ENCODE measurements around the gene C9orf85. TPM values are rescaled to one million over a fixed set of nuclear protein-coding genes. Genes with fewer than 3 reads are reported as not detected.
A peak's percentile ranks its signal among the peaks of the same experiment; 100 is the strongest.

Gene C9orf85, protein sequence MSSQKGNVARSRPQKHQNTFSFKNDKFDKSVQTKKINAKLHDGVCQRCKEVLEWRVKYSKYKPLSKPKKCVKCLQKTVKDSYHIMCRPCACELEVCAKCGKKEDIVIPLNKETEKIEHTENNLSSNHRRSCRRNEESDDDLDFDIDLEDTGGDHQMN
- total RNA-seq: 18.3 TPM

- Histone ChIP-seq H3K27ac (ENCODE audit: low read depth, low read length) (peak within 1 kb of the TSS; percentile 90), H3K36me3 (ENCODE audit: control insufficient read depth in 3 of 3, insufficient read depth in 3 of 3, low read length in 3 of 3) (no peaks in the 10 kb centered on the region), H3K4me3 (ENCODE audit: low read length in 3 of 3) (peak within 1 kb of the TSS; percentile 91 to 98 (median 96)), H3K4me1 (ENCODE audit: control insufficient read depth in 3 of 3, insufficient read depth in 3 of 3, low read length in 3 of 3) (peaks cover 5 to 31% (median 11%) of the 10 kb centered on the region in 3 donors), H3K9ac (ENCODE audit: low read depth in 1 of 3, low read length in 3 of 3) (peak within 1 kb of the TSS; percentile 90 to 93 (median 93)), H3K9me3 (ENCODE audit: control insufficient read depth in 3 of 3, low read length in 3 of 3) (no peaks in the 10 kb centered on the region), H3K27me3 (ENCODE audit: control insufficient read depth in 3 of 3, insufficient read depth in 3 of 3, low read length in 3 of 3) (no peaks in the 10 kb centered on the region)
Measured at GRCh38 chr9:71911061-71911907, at the start of gene C9orf85, which contains the start of gene ABHD17B. Gene C9orf85, plus strand, starts transcription at chr9:71911639. Its CDS starts 96 bp downstream, at chr9:71911735. Gene ABHD17B, minus strand, starts transcription at chr9:71911193. Its CDS starts 36,113 bp downstream, at chr9:71875080.

DNA sequence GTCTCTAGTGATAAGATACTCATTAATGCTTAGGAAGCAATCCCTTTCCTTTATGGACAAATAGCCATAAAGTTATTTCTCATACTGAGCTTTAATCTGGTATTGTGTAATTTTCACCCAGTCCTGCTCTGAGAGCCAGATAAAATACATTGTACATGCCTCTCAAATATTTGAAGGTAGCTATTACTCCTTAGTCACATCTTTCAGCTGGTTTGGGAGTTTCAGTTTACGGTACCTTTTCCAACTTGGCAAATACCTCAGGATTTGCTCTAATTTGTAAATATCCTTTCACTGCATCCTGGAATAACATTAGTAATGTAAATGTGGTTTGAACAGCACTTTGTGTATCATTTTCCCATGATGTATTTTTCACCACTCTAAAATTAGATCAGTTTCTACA lies 47.8 kb upstream of the C9orf85 start:
- no peaks in the 10 kb centered on the region for H3K4me1 ChIP-seq (ENCODE audit: control insufficient read depth in 3 of 3, insufficient read depth in 3 of 3, low read length in 3 of 3)
- H3K36me3 ChIP-seq (ENCODE audit: control insufficient read depth in 3 of 3, insufficient read depth in 3 of 3, low read length in 3 of 3): peaks cover 0 to 3% (median 2%) of the 10 kb centered on the region in 3 donors
- no peak overlapping the region for H3K4me3 ChIP-seq (ENCODE audit: low read length in 3 of 3)
- peaks cover 0 to 6% (median 0%) of the 10 kb centered on the region in 3 donors for H3K9me3 ChIP-seq (ENCODE audit: control insufficient read depth in 3 of 3, low read length in 3 of 3)
- no peaks in the 10 kb centered on the region for H3K27me3 ChIP-seq (ENCODE audit: control insufficient read depth in 3 of 3, insufficient read depth in 3 of 3, low read length in 3 of 3)
- H3K27ac ChIP-seq (ENCODE audit: low read depth, low read length): no peak overlapping the region
- H3K9ac ChIP-seq (ENCODE audit: low read depth in 1 of 3, low read length in 3 of 3): no peak overlapping the region

- H3K27ac ChIP-seq (ENCODE audit: low read depth, low read length): no peak overlapping the region
- no peak overlapping the region for H3K9ac ChIP-seq (ENCODE audit: low read depth in 1 of 3, low read length in 3 of 3)
- peaks cover 0 to 4% (median 0%) of the 10 kb centered on the region in 3 donors for H3K36me3 ChIP-seq (ENCODE audit: control insufficient read depth in 3 of 3, insufficient read depth in 3 of 3, low read length in 3 of 3)
- peaks cover 3 to 6% (median 5%) of the 10 kb centered on the region in 3 donors for H3K4me1 ChIP-seq (ENCODE audit: control insufficient read depth in 3 of 3, insufficient read depth in 3 of 3, low read length in 3 of 3)
- peaks cover 0 to 2% (median 0%) of the 10 kb centered on the region in 3 donors for H3K9me3 ChIP-seq (ENCODE audit: control insufficient read depth in 3 of 3, low read length in 3 of 3)
- no peaks in the 10 kb centered on the region for H3K27me3 ChIP-seq (ENCODE audit: control insufficient read depth in 3 of 3, insufficient read depth in 3 of 3, low read length in 3 of 3)
- H3K4me3 ChIP-seq (ENCODE audit: low read length in 3 of 3): no peak overlapping the region
Measured at GRCh38 chr9:71875345-71875744, 36.1 kb upstream of the C9orf85 start.

GRCh38 chr9:71876106-71876505 lies 35.3 kb upstream of the C9orf85 start:
- peaks cover 0 to 2% (median 0%) of the 10 kb centered on the region in 3 donors for H3K9me3 ChIP-seq (ENCODE audit: control insufficient read depth in 3 of 3, low read length in 3 of 3)
- H3K9ac ChIP-seq (ENCODE audit: low read depth in 1 of 3, low read length in 3 of 3): no peak overlapping the region

GRCh38 chr9:71876829-71877228 lies 34.6 kb upstream of the C9orf85 start:
- Histone ChIP-seq H3K9me3 (ENCODE audit: control insufficient read depth in 3 of 3, low read length in 3 of 3) (peaks cover 0 to 2% (median 0%) of the 10 kb centered on the region in 3 donors), H3K36me3 (ENCODE audit: control insufficient read depth in 3 of 3, insufficient read depth in 3 of 3, low read length in 3 of 3) (peaks cover 0 to 4% (median 0%) of the 10 kb centered on the region in 3 donors), H3K9ac (ENCODE audit: low read depth in 1 of 3, low read length in 3 of 3) (peak overlapping the region in 1 of 3 donors; percentile 15), H3K4me1 (ENCODE audit: control insufficient read depth in 3 of 3, insufficient read depth in 3 of 3, low read length in 3 of 3) (peaks cover 3 to 6% (median 5%) of the 10 kb centered on the region in 3 donors), H3K4me3 (ENCODE audit: low read length in 3 of 3) (peak overlapping the region in 1 of 3 donors; percentile 15), H3K27me3 (ENCODE audit: control insufficient read depth in 3 of 3, insufficient read depth in 3 of 3, low read length in 3 of 3) (no peaks in the 10 kb centered on the region), H3K27ac (ENCODE audit: low read depth, low read length) (no peak overlapping the region)

More at GRCh38 chr9:71876106-71876505, 35.3 kb upstream of the C9orf85 start:
- Histone ChIP-seq H3K4me1 (ENCODE audit: control insufficient read depth in 3 of 3, insufficient read depth in 3 of 3, low read length in 3 of 3) (peaks cover 3 to 6% (median 5%) of the 10 kb centered on the region in 3 donors), H3K27ac (ENCODE audit: low read depth, low read length) (no peak overlapping the region), H3K4me3 (ENCODE audit: low read length in 3 of 3) (no peak overlapping the region), H3K27me3 (ENCODE audit: control insufficient read depth in 3 of 3, insufficient read depth in 3 of 3, low read length in 3 of 3) (no peaks in the 10 kb centered on the region), H3K36me3 (ENCODE audit: control insufficient read depth in 3 of 3, insufficient read depth in 3 of 3, low read length in 3 of 3) (peaks cover 0 to 4% (median 0%) of the 10 kb centered on the region in 3 donors)

GRCh38 chr9:71878327-71879274 lies 32.8 kb upstream of the C9orf85 start:
- H3K27me3 ChIP-seq (ENCODE audit: control insufficient read depth in 3 of 3, insufficient read depth in 3 of 3, low read length in 3 of 3): no peaks in the 10 kb centered on the region
- H3K4me3 ChIP-seq (ENCODE audit: low read length in 3 of 3): no peak overlapping the region
- no peak overlapping the region for H3K27ac ChIP-seq (ENCODE audit: low read depth, low read length)
- peaks cover 0 to 4% (median 0%) of the 10 kb centered on the region in 3 donors for H3K36me3 ChIP-seq (ENCODE audit: control insufficient read depth in 3 of 3, insufficient read depth in 3 of 3, low read length in 3 of 3)
- H3K9ac ChIP-seq (ENCODE audit: low read depth in 1 of 3, low read length in 3 of 3): no peak overlapping the region
- peaks cover 3 to 6% (median 5%) of the 10 kb centered on the region in 3 donors for H3K4me1 ChIP-seq (ENCODE audit: control insufficient read depth in 3 of 3, insufficient read depth in 3 of 3, low read length in 3 of 3)
- peaks cover 0 to 2% (median 0%) of the 10 kb centered on the region in 3 donors for H3K9me3 ChIP-seq (ENCODE audit: control insufficient read depth in 3 of 3, low read length in 3 of 3)

- Histone ChIP-seq H3K9ac (ENCODE audit: low read depth in 1 of 3, low read length in 3 of 3) (no peak overlapping the region), H3K27ac (ENCODE audit: low read depth, low read length) (no peak overlapping the region), H3K36me3 (ENCODE audit: control insufficient read depth in 3 of 3, insufficient read depth in 3 of 3, low read length in 3 of 3) (peaks cover 0 to 2% (median 0%) of the 10 kb centered on the region in 3 donors), H3K4me3 (ENCODE audit: low read length in 3 of 3) (no peak overlapping the region), H3K9me3 (ENCODE audit: control insufficient read depth in 3 of 3, low read length in 3 of 3) (peaks cover 0 to 2% (median 0%) of the 10 kb centered on the region in 3 donors), H3K4me1 (ENCODE audit: control insufficient read depth in 3 of 3, insufficient read depth in 3 of 3, low read length in 3 of 3) (peaks cover 3 to 6% (median 5%) of the 10 kb centered on the region in 3 donors), H3K27me3 (ENCODE audit: control insufficient read depth in 3 of 3, insufficient read depth in 3 of 3, low read length in 3 of 3) (no peaks in the 10 kb centered on the region)
Measured at GRCh38 chr9:71879644-71880174, 31.7 kb upstream of the C9orf85 start.

GRCh38 chr9:71884005-71884404 lies 27.4 kb upstream of the C9orf85 start:
- Histone ChIP-seq H3K36me3 (ENCODE audit: control insufficient read depth in 3 of 3, insufficient read depth in 3 of 3, low read length in 3 of 3) (no peaks in the 10 kb centered on the region), H3K27ac (ENCODE audit: low read depth, low read length) (no peak overlapping the region), H3K27me3 (ENCODE audit: control insufficient read depth in 3 of 3, insufficient read depth in 3 of 3, low read length in 3 of 3) (no peaks in the 10 kb centered on the region), H3K9ac (ENCODE audit: low read depth in 1 of 3, low read length in 3 of 3) (no peak overlapping the region), H3K9me3 (ENCODE audit: control insufficient read depth in 3 of 3, low read length in 3 of 3) (no peaks in the 10 kb centered on the region), H3K4me1 (ENCODE audit: control insufficient read depth in 3 of 3, insufficient read depth in 3 of 3, low read length in 3 of 3) (no peaks in the 10 kb centered on the region), H3K4me3 (ENCODE audit: low read length in 3 of 3) (no peak overlapping the region)

DNA sequence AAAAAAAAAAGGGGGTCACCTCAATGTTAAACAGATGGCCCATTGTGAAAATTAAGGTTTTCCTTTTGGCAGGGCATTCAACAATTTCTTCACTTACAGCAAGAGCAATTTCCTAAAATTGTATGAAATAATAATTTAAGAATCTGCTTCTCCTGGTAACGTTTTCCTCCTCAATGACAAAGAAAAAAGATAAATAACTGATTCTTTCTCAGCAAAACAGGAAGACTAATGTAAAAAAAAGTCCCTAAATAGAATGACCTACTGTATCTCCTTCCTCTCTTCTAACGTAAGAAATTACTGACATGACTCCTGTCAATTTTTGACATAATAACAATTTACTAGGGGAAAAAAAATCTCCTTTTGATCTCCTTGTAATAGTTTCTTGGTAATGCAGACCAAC lies 26.0 kb upstream of the C9orf85 start:
- no peaks in the 10 kb centered on the region for H3K27me3 ChIP-seq (ENCODE audit: control insufficient read depth in 3 of 3, insufficient read depth in 3 of 3, low read length in 3 of 3)
- no peaks in the 10 kb centered on the region for H3K9me3 ChIP-seq (ENCODE audit: control insufficient read depth in 3 of 3, low read length in 3 of 3)
- H3K36me3 ChIP-seq (ENCODE audit: control insufficient read depth in 3 of 3, insufficient read depth in 3 of 3, low read length in 3 of 3): no peaks in the 10 kb centered on the region
- H3K9ac ChIP-seq (ENCODE audit: low read depth in 1 of 3, low read length in 3 of 3): no peak overlapping the region
- H3K4me3 ChIP-seq (ENCODE audit: low read length in 3 of 3): no peak overlapping the region
- no peak overlapping the region for H3K27ac ChIP-seq (ENCODE audit: low read depth, low read length)
- H3K4me1 ChIP-seq (ENCODE audit: control insufficient read depth in 3 of 3, insufficient read depth in 3 of 3, low read length in 3 of 3): no peaks in the 10 kb centered on the region
